ENCODE results near the gene CD58.
A peak's percentile ranks its signal among the peaks of the same experiment; 100 is the strongest.
"Not testable (repeated sequence)": the region's sequence is repeated elsewhere in the genome, so short reads cannot be mapped to it uniquely, and the experiment has no call there.

- peak; percentile 31 for TF ChIP-seq CTCF (IDR thresholded peaks at IDR 0.05; ENCODE audit: low read depth, low read length, missing input control)
- TF ChIP-seq EGR1 (IDR thresholded peaks at IDR 0.05; ENCODE audit: low read depth in 2 of 2); HNF4G (IDR thresholded peaks at IDR 0.05); TAF1 (conservative IDR thresholded peaks at IDR 0.05); GABPA (IDR thresholded peaks at IDR 0.05 in 1 of 2, conservative IDR thresholded peaks at IDR 0.05 in 1 of 2): not testable (repeated sequence)
- peak; percentile 50 to 66 for TF ChIP-seq RAD21 (IDR thresholded peaks at IDR 0.05)
These were observed 25.3 kb upstream of the CD58 start for GRCh38 chr1:116595946-116596741.
